D721Med (cell line): ENCODE data around the gene NIPAL4.

Experiments
- DNase-seq: peaks from one replicate; pipeline ENCODE4 v3.0.0; 2011; ENCODE audit warnings: low spot score; ENCODE audit not compliant: insufficient read length
- FAIRE-seq: peaks from 2 replicates; lab custom pipeline; 2011; peaks lifted over from hg19 to GRCh38; lab: Jason Lieb, UNC
- TF ChIP-seq, protein P1 (sequence below): IDR thresholded peaks from 2 replicates; pipeline ENCODE4 v1.5.1; 2012; ENCODE audit warnings: mild to moderate bottlenecking, control low read depth; ENCODE audit not compliant: insufficient read depth; ENCODE audit errors: missing control alignments

The NIPAL4 gene

DNA sequence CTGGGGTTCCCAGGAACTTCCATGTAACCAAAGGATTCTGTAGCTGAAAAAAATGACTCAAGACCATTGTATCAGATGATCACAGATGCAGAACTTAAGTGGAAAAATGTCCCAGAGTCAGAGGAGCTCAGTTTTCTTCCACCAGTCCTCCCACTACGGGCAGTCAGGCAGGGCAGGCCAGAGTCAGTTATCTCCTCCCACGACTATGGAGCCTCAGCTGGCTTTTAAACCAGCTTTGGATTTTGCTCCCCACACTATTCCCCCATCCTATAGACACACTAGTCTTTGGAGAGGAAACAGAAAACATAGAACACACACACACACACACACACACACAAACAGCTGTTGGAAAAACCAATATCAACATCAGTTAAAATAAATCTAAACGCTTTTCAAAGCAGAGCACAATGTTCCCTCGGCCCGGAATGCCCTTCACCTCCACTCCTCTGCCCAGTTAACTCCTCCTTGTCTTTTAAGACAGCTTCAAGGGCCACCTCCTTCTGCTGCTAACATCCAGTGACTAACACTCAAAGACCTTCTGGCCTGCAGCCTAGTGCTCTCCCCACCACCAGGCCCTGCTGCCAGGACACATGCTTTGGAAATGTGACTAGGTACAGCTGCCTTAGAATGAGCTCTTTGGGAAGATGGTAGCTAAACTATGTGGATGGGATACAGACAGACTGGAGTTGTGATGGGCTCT lies 56.8 kb downstream of the NIPAL4 start:
- TF ChIP-seq, protein P1, sequence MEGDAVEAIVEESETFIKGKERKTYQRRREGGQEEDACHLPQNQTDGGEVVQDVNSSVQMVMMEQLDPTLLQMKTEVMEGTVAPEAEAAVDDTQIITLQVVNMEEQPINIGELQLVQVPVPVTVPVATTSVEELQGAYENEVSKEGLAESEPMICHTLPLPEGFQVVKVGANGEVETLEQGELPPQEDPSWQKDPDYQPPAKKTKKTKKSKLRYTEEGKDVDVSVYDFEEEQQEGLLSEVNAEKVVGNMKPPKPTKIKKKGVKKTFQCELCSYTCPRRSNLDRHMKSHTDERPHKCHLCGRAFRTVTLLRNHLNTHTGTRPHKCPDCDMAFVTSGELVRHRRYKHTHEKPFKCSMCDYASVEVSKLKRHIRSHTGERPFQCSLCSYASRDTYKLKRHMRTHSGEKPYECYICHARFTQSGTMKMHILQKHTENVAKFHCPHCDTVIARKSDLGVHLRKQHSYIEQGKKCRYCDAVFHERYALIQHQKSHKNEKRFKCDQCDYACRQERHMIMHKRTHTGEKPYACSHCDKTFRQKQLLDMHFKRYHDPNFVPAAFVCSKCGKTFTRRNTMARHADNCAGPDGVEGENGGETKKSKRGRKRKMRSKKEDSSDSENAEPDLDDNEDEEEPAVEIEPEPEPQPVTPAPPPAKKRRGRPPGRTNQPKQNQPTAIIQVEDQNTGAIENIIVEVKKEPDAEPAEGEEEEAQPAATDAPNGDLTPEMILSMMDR = no peak
- FAIRE-seq = no peak
- no peak for DNase-seq

DNA sequence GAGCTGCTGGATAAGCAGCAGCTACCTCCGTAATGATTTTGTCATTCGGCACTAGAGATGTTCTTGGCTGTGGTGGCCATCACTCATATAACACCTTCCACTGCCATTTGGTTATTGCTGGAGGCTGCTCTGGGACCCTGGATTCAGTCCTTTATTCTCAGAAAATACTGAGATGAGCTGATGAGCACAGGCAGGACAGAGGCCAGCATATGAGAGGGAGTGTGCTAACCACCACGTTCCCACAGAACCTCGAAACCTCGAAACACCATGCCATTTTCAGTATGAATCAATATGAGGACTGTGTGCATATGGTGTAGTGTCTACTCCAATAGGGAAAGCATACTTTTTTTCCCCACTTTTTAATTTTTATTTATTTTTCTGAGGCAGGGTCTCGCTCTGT lies 59.0 kb downstream of the NIPAL4 start:
- DNase-seq (no peak), FAIRE-seq (no peak)

DNA sequence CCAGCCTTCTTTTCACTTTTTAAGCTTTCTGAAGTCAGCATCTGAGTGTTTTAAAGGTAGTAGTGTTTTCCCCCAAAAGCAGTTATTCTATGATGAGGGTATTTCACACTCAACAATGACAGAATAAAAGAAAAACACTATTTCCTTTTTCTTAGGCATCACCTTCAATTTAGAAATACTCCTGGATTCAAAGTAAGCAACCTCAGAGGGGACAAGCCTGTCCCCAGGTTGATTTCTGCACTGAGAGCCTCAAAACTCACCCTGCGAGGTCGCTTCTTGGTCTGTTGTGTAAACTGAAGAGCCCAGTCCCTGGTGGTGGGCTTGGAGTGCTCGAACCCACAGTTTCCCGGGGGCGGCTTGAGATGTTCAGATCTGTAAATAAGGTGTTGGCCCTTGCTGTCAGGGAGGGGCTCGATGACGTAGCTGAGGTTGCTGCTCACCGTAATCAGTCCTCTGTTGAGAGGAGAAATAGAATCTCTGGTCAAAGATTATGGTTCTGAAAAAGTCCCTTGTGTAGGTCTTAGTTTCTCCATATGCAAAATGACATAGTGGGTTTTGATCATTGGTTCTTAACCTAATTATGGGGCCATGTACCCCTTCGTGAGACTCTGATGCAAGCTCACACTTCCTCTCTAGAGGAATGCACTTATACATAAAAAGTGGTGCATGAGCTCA lies 59.7 kb downstream of the NIPAL4 start:
- no peak for FAIRE-seq
- TF ChIP-seq, protein P1 = no peak
- no peak for DNase-seq

More for the DNA sequence above, 59.0 kb downstream of the NIPAL4 start:
- TF ChIP-seq, protein P1 = no peak

DNA sequence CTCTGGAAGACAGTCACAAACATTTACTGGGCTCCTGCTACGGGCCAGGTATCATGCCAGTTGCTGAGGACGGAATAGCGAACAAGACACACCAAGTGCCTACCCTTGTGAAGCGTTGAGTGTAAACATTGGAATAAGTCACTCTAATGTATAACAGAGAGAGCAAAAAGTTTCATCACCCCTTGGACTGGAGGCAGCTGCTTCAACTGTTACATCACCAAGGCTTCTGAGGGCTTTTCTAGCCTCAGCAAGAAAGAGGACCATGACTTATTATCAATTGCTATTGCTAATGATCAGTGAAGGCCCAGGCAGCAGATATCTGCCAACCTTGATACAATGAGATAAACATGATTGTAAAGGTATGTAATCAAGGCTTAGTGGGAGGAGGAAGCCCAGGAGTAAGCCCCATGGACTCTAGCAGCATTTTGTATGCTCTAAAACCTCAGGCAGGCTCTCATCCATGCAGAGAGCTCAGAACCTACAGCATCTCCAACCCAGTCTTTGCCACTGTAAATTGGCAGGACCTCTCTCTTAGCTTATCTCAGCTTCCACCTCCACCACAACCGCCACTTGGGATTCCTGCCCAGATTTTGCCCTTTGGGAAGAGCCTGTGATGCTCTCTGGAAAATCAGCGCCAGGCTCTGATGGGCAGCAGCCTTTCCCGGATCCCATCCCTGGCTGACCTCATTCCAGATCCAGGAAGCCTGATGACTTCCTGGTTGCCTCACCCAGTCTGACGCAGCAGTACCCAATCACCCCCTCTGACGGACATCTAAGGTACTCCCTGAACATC lies 61.1 kb downstream of the NIPAL4 start:
- no peak for DNase-seq
- no peak for FAIRE-seq
- TF ChIP-seq, protein P1 = no peak

DNA sequence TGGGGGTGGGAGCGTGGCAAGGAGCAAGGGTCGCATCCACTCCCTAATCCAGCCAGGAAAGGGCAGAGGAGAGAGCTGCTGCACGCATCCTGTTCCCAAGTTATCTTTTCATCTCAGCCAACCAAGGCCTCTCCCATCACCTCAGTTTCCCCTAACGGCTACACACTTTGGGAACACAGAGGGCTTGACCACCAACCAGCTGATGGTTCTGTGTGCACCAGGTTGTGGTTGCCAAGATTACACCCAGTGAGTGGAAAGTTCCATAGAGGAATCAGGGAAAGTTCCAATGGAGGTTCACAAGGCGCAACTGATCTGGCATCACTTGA lies 61.7 kb downstream of the NIPAL4 start:
- DNase-seq = no peak
- FAIRE-seq = no peak
- TF ChIP-seq, protein P1 = no peak

DNA sequence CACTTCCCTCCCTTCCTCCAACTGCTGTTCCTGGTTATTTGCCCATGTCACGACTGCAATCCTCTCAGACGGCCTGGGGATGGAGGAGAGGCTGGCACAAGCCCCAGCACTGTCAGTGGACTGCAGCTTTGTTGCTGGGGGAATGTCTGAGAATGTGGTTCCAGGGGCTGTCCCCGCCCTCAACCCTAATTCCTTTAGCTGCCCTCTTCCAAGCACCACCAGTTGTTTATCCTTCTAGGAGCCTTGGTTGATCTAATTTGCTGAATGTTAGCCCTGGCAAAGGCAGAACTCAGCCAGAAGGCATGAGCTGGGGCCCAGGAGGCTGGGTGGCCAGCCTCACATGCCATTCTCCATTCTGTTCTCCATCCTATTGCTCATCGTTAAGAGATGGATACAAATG lies 64.0 kb downstream of the NIPAL4 start:
- no peak for FAIRE-seq

More for the DNA sequence above, 64.0 kb downstream of the NIPAL4 start:
- no peak for DNase-seq
- TF ChIP-seq, protein P1 = no peak
